Non-pigmented ciliary epithelial cell (primary cell): ENCODE data around the gene TMX4.
A peak's percentile ranks its signal among the peaks of the same experiment; 100 is the strongest.
"Not testable (repeated sequence)": the region's sequence is repeated elsewhere in the genome, so short reads cannot be mapped to it uniquely, and the experiment has no call there.

Source experiments
- DNase-seq: peaks from one replicate; pipeline ENCODE4 v3.0.0-alpha.2; 2010; ENCODE audit warnings: low read depth

Gene TMX4

GRCh38 chr20:8019246-8019997 lies at the start of gene TMX4:
TSS of gene TMX4 (minus strand) at chr20:8019761. CDS start at chr20:8019613, 148 bp downstream.
- DNase-seq = peak; percentile 77

GRCh38 chr20:8067082-8067481 lies 47.5 kb upstream of the TMX4 start:
- DNase-seq = no peak

GRCh38 chr20:8066662-8067061 lies 47.1 kb upstream of the TMX4 start:
- DNase-seq = no peak

GRCh38 chr20:8065691-8066090 lies 46.1 kb upstream of the TMX4 start:
- DNase-seq = no peak

- no peak for DNase-seq
Measured at GRCh38 chr20:8062756-8063155, 43.2 kb upstream of the TMX4 start.

GRCh38 chr20:8061861-8062518 lies 42.4 kb upstream of the TMX4 start:
- no peak for DNase-seq

GRCh38 chr20:8060977-8061376 lies 41.4 kb upstream of the TMX4 start:
- DNase-seq = no peak

GRCh38 chr20:8057871-8058270 lies 38.3 kb upstream of the TMX4 start:
- no peak for DNase-seq

- DNase-seq = no peak
Measured at GRCh38 chr20:8055096-8055495, 35.5 kb upstream of the TMX4 start.

- no peak for DNase-seq
Measured at GRCh38 chr20:8050157-8050837, 30.7 kb upstream of the TMX4 start.

- no peak for DNase-seq
Measured at GRCh38 chr20:8049310-8049709, 29.7 kb upstream of the TMX4 start.

- DNase-seq = no peak
Measured at GRCh38 chr20:8045946-8046345, 26.4 kb upstream of the TMX4 start.

- no peak for DNase-seq
Measured at GRCh38 chr20:8043687-8044282, 24.2 kb upstream of the TMX4 start.

- DNase-seq = no peak
Measured at GRCh38 chr20:8039042-8039441, 19.5 kb upstream of the TMX4 start.

- no peak for DNase-seq
Measured at GRCh38 chr20:8036771-8037170, 17.2 kb upstream of the TMX4 start.

- no peak for DNase-seq
Measured at GRCh38 chr20:8033151-8033841, 13.7 kb upstream of the TMX4 start.

GRCh38 chr20:8032499-8032898 lies 12.9 kb upstream of the TMX4 start:
- DNase-seq = no peak

GRCh38 chr20:8031539-8031938 lies 12.0 kb upstream of the TMX4 start:
- DNase-seq = not testable (repeated sequence)

- no peak for DNase-seq
Measured at GRCh38 chr20:8021541-8022269, 2.1 kb upstream of the TMX4 start.

GRCh38 chr20:8020314-8021079 lies 936 bp upstream of the TMX4 start:
- DNase-seq = no peak

- no peak for DNase-seq
Measured at GRCh38 chr20:8019998-8020247, 362 bp upstream of the TMX4 start.
